GM12878 (cell line): ENCODE measurements around the gene NOS1AP. TPM values are rescaled to one million over a fixed set of nuclear protein-coding genes. Genes with fewer than 3 reads are reported as not detected.

Source experiments
- ATAC-seq: fragments of 200-7000 bp; cut with Tn5 transposase; 3 replicates; pipeline ENCODE4 v1.9.1; 2020; ENCODE audit warnings: mild to moderate bottlenecking, moderate library complexity
- BruUV-seq: library from RNA; stranded (reverse); fragments of 400-500 nt; replicated peaks from 2 replicates; lab custom pipeline; 2021; lab: Mats Ljungman, UMichigan
- CTCF ChIA-PET: fragments of 300-600 bp; sonication (Branson Sonifier 250); formaldehyde crosslinking; extraction: SDS; loops from one replicate; lab custom pipeline; 2021; ENCODE audit warnings: inconsistent platforms; lab: Yijun Ruan, JAX
- POLR2A ChIA-PET: fragments of 350-600 bp; formaldehyde crosslinking; extraction: SDS; loops from one replicate; lab custom pipeline; 2021; ENCODE audit warnings: inconsistent platforms; lab: Charles Lee
- RAD21 ChIA-PET: fragments of 300-600 bp; sonication (Branson Sonifier 250); formaldehyde crosslinking; loops from one replicate; lab custom pipeline; 2023; ENCODE audit warnings: antibody characterized with exemption; ENCODE audit not compliant: unreplicated experiment; lab: Charles Lee
- SMC1A ChIA-PET: fragments of 300-600 bp; sonication (Branson Sonifier 250); formaldehyde crosslinking; loops from one replicate; lab custom pipeline; 2023; ENCODE audit not compliant: unreplicated experiment, uncharacterized antibody; lab: Charles Lee
- DNase-seq: peaks from one replicate; pipeline ENCODE4 v3.0.0-alpha.2; 2011; ENCODE audit warnings: low read depth, low spot score
- FAIRE-seq: peaks from 3 replicates; lab custom pipeline; 2011; peaks lifted over from hg19 to GRCh38; lab: Jason Lieb, UNC
- H2AFZ ChIP-seq: 2 replicates; pipeline ENCODE4 v1.6.0; 2011; ENCODE audit warnings: low read depth, low read length, control low read depth; ENCODE audit not compliant: control insufficient read depth
- H3K27ac ChIP-seq: 2 replicates; pipeline ENCODE4 v1.5.1; 2011; ENCODE audit warnings: control low read depth; ENCODE audit not compliant: control insufficient read depth, insufficient read depth
- H3K27me3 ChIP-seq, 2 experiments: replicated peaks in 1 of 2; 2 replicates each; pipeline versions ENCODE4 v1.6.0 to v1.6.1; 2011; ENCODE audit warnings: low read length in 1 of 2; ENCODE audit not compliant: control insufficient read depth in 2 of 2, insufficient read depth in 2 of 2
- H3K36me3 ChIP-seq, 2 experiments: 2 replicates each; pipeline ENCODE4 v1.5.1; 2011; ENCODE audit warnings: low read length in 1 of 2; ENCODE audit not compliant: control insufficient read depth in 2 of 2, insufficient read depth in 2 of 2
- H3K4me1 ChIP-seq: 2 replicates; pipeline ENCODE4 v1.6.1; 2011; ENCODE audit warnings: mild to moderate bottlenecking, low read length, moderate library complexity, mixed read lengths; ENCODE audit not compliant: control insufficient read depth, insufficient read depth
- H3K4me2 ChIP-seq: 2 replicates; pipeline ENCODE4 v1.6.0; 2011; ENCODE audit warnings: control low read depth; ENCODE audit not compliant: control insufficient read depth, insufficient read depth
- H3K4me3 ChIP-seq: fragments of 200-600 bp; sonication (generic); 2 replicates; pipeline ENCODE4 v1.5.1; 2016
- H3K79me2 ChIP-seq: 2 replicates; pipeline ENCODE4 v1.6.0; 2011; ENCODE audit warnings: low read length; ENCODE audit not compliant: control insufficient read depth, insufficient read depth
- H3K9ac ChIP-seq: 2 replicates; pipeline ENCODE4 v1.8.0; 2011; ENCODE audit warnings: low read length, control low read depth, mixed read lengths; ENCODE audit not compliant: control insufficient read depth, insufficient read depth
- H3K9me3 ChIP-seq: replicated peaks from 3 replicates; pipeline ENCODE4 v1.5.1; 2011; ENCODE audit warnings: mild to moderate bottlenecking, low read length; ENCODE audit not compliant: control insufficient read depth, insufficient read depth
- H4K20me1 ChIP-seq: 2 replicates; pipeline ENCODE4 v1.6.0; 2011; ENCODE audit not compliant: control insufficient read depth, insufficient read depth
- CBX3 ChIP-seq: fragments of 200-600 bp; sonication (generic); IDR thresholded peaks from 2 replicates; pipeline ENCODE4 v1.6.1; 2016; ENCODE audit warnings: low read depth, borderline replicate concordance
- HCFC1 ChIP-seq: fragments of 150-350 bp; IDR thresholded peaks from 2 replicates; pipeline ENCODE4 v1.6.1; 2014; ENCODE audit warnings: low read length
- PAX5 ChIP-seq: IDR thresholded peaks from 2 replicates; pipeline ENCODE4 v1.6.1; 2011; ENCODE audit warnings: low read depth, low read length, borderline replicate concordance
- TCF3 ChIP-seq: IDR thresholded peaks from 2 replicates; pipeline ENCODE4 v1.6.1; 2012; ENCODE audit warnings: low read depth, mild to moderate bottlenecking, low read length, borderline replicate concordance; ENCODE audit not compliant: insufficient read depth
- in situ Hi-C: fragments of 300-500 bp; cut with MboI; formaldehyde crosslinking; loops from 9 replicates; pipeline ENCODE4 v1.14.3; 2018; ENCODE audit warnings: mixed read lengths
- intact Hi-C: fragments of 100-400 bp; cut with micrococcal nuclease; formaldehyde crosslinking; loops from one replicate; pipeline ENCODE4 v1.14.2; 2022; ENCODE audit not compliant: unreplicated experiment
- polyA plus RNA-seq, 11 experiments: library from polyadenylated mRNA; depleted of rRNA in 4 of 11; unstranded in 6 of 11; stranded (reverse) in 5 of 11; fragments of >200 nt; fragmentation: Nextera tagmentation in 4 of 11; fragmentation: Illumina TruSeq in 1 of 11; extraction: Ambion mirVana in 4 of 11; extraction: Trizol in 1 of 11; gene quantifications; 1 replicate in 1 of 11; 2 replicates in 10 of 11; pipeline versions ENCODE4 v1.2.1 to v1.2.3, GENCODE V29; 2011 to 2016; ENCODE audit warnings: inconsistent platforms in 2 of 11, missing spikeins in 2 of 11, low read depth in 1 of 11
- total RNA-seq, 4 experiments: library from RNA; depleted of rRNA in 3 of 4; stranded (reverse); fragments of >200 nt in 3 of 4; fragmentation: Illumina TruSeq in 1 of 4; extraction: Trizol in 1 of 4; gene quantifications; 2 replicates each; pipeline versions ENCODE4 v1.2.1 to v1.2.3, GENCODE V29; 2013 to 2021
- TF ChIP-seq, protein P1 (sequence below): fragments of 450-650 bp; IDR thresholded peaks from 2 replicates; pipeline ENCODE4 v1.6.1; 2017; ENCODE audit warnings: mild to moderate bottlenecking, moderate library complexity

NOS1AP gene
- total and polyA plus RNA-seq, 10 of the 15 experiments (the other 5 are each of a cell fraction or from before 2014, with no cell fraction given), result 0.03 to 0.15 TPM; not detected in 8

DNA sequence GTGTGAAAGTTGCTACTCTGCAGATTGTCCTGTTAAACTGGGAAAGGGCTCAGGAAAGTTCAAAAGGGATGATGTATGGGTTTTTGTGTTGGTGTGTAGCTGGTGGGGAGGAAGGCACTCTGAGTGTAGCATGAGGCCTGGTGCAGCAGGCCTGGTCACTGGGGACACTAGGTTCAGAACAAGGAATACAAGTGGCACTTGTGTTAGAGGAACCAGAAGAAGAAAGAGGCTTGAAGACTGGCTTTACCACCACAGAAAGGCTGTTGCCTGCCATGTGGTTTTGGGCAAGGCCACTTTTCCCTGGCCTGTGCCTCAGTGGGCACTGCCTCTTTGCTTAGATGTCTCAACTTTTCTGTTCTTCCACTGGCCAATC is 122.8 kb downstream of the NOS1AP start:
- POLR2A ChIA-PET, result no interaction called here
- H3K9ac ChIP-seq, result no peak overlapping the region
- intact Hi-C loops, result no loop called here
- BruUV-seq, result no TSS peak
- DNase-seq (no peak), ATAC-seq (no peak), FAIRE-seq (no peak)
- no peaks in the 10 kb centered on the region for H3K36me3 ChIP-seq
- SMC1A ChIA-PET, result no interaction called here
- RAD21 ChIA-PET, result no interaction called here
- no peak overlapping the region for H3K27ac ChIP-seq
- no peaks in the 10 kb centered on the region for H3K4me1 ChIP-seq
- H3K27me3 ChIP-seq, result no peaks in the 10 kb centered on the region; a peak in 1 of 4 replicates
- no peak overlapping the region for H2AFZ ChIP-seq
- no peaks in the 10 kb centered on the region for H3K79me2 ChIP-seq
- H4K20me1 ChIP-seq, result no peaks in the 10 kb centered on the region
- CTCF ChIA-PET, result no interaction called here
- in situ Hi-C loops, result no loop called here
- TF ChIP-seq CBX3, result no peak
- no peak for TF ChIP-seq HCFC1
- no peak for TF ChIP-seq TCF3
- TF ChIP-seq, protein P1, sequence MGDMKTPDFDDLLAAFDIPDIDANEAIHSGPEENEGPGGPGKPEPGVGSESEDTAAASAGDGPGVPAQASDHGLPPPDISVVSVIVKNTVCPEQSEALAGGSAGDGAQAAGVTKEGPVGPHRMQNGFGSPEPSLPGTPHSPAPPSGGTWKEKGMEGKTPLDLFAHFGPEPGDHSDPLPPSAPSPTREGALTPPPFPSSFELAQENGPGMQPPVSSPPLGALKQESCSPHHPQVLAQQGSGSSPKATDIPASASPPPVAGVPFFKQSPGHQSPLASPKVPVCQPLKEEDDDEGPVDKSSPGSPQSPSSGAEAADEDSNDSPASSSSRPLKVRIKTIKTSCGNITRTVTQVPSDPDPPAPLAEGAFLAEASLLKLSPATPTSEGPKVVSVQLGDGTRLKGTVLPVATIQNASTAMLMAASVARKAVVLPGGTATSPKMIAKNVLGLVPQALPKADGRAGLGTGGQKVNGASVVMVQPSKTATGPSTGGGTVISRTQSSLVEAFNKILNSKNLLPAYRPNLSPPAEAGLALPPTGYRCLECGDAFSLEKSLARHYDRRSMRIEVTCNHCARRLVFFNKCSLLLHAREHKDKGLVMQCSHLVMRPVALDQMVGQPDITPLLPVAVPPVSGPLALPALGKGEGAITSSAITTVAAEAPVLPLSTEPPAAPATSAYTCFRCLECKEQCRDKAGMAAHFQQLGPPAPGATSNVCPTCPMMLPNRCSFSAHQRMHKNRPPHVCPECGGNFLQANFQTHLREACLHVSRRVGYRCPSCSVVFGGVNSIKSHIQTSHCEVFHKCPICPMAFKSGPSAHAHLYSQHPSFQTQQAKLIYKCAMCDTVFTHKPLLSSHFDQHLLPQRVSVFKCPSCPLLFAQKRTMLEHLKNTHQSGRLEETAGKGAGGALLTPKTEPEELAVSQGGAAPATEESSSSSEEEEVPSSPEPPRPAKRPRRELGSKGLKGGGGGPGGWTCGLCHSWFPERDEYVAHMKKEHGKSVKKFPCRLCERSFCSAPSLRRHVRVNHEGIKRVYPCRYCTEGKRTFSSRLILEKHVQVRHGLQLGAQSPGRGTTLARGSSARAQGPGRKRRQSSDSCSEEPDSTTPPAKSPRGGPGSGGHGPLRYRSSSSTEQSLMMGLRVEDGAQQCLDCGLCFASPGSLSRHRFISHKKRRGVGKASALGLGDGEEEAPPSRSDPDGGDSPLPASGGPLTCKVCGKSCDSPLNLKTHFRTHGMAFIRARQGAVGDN, result no peak
- no peak for TF ChIP-seq PAX5
- TF ChIP-seq, all 136 proteins: peak for 0
- no peak overlapping the region for H3K4me3 ChIP-seq
- H3K4me2 ChIP-seq, result no peak overlapping the region
- H3K9me3 ChIP-seq, result no peaks in the 10 kb centered on the region
